Heart left ventricle (tissue), 16 donors: ENCODE measurements around the gene GNG10. TPM values are rescaled to one million over a fixed set of nuclear protein-coding genes. Genes with fewer than 3 reads are reported as not detected.

Experiments used
- ATAC-seq, 4 donors: fragments of 200-7000 bp; cut with Tn5 transposase; one replicate each; pipeline ENCODE4 v1.9.1; 2020 to 2022; ENCODE audit warnings: moderate library complexity in 4 of 4, mild to moderate bottlenecking in 3 of 4, moderate number of reproducible peaks in 1 of 4
- DNase-seq, 5 donors: peaks; one replicate each; pipeline ENCODE4 v3.0.0-alpha.2; 2020
- H3K27ac ChIP-seq, 12 donors: fragments of 200-600 bp; sonication (generic) in 4 of 12; one replicate each; pipeline versions ENCODE4 v1.5.0 to v1.8.0; 2016 to 2022; ENCODE audit warnings: mild to moderate bottlenecking in 2 of 12
- H3K27me3 ChIP-seq, 9 donors: fragments of 200-600 bp; sonication (generic) in 2 of 9; one replicate each; pipeline versions ENCODE4 v1.5.1 to v1.8.0; 2016 to 2022; ENCODE audit warnings: mild to moderate bottlenecking in 3 of 9
- H3K36me3 ChIP-seq, 9 donors: fragments of 200-600 bp; sonication (generic) in 2 of 9; one replicate each; pipeline versions ENCODE4 v1.5.0 to v1.8.0; 2018 to 2022; ENCODE audit warnings: mild to moderate bottlenecking in 2 of 9
- H3K4me1 ChIP-seq, 12 donors: fragments of 200-600 bp; sonication (generic) in 4 of 12; one replicate each; pipeline versions ENCODE4 v1.5.0 to v1.8.0; 2016 to 2022; ENCODE audit warnings: mild to moderate bottlenecking in 3 of 12
- H3K4me3 ChIP-seq, 12 donors: fragments of 200-600 bp; sonication (generic) in 4 of 12; one replicate each; pipeline versions ENCODE4 v1.5.0 to v1.8.0; 2017 to 2022; ENCODE audit warnings: mild to moderate bottlenecking in 9 of 12, moderate library complexity in 4 of 12
- H3K9me3 ChIP-seq, 12 donors: fragments of 200-600 bp; sonication (generic) in 4 of 12; one replicate each; pipeline versions ENCODE4 v1.5.0 to v1.8.0; 2016 to 2022; ENCODE audit warnings: mild to moderate bottlenecking in 1 of 12
- POLR2A ChIP-seq, 2 donors: fragments of 450-650 bp; IDR thresholded peaks; one replicate each; pipeline ENCODE4 v1.6.1; 2017; ENCODE audit warnings: antibody characterized with exemption in 2 of 2, mild to moderate bottlenecking in 2 of 2, moderate library complexity in 2 of 2
- WGBS, 4 donors: extraction: QIAGEN DNeasy Blood & Tissue Kit in 2 of 4; methylation state at CpG; one replicate each; pipeline versions ENCODE4 v1.1.5 to v1.1.7; 2013 to 2018; 5-methylcytosine and 5-hydroxymethylcytosine counted together
- intact Hi-C, 10 donors: fragments of 100-400 bp; cut with DNase I; formaldehyde crosslinking; loops; one replicate each; pipeline versions ENCODE4 v1.11.1 to v1.14.2; 2022
- polyA plus RNA-seq, 2 donors: library from polyadenylated mRNA; stranded (reverse); fragments of 200-250 nt; gene quantifications; one replicate each; pipeline ENCODE4 v1.2.3, GENCODE V29; 2013
- total RNA-seq, 9 donors: library from RNA; depleted of rRNA in 2 of 9; stranded (reverse); fragments of >200 nt in 2 of 9; fragmentation: NEBNext Ultra II Directional in 3 of 9; extraction: Animal tissue kit (Norgen Biotek cat#: 25700) in 3 of 9; gene quantifications; one replicate each; pipeline versions ENCODE4 v1.1.0 to v1.2.4, GENCODE V29; 2016 to 2023
- TF ChIP-seq, protein P1 (sequence below), 12 donors: fragments of 200-600 bp; sonication (generic) in 4 of 12; IDR thresholded peaks; one replicate each; pipeline versions ENCODE4 v1.5.0 to v1.8.0; 2018 to 2022; ENCODE audit warnings: antibody characterized with exemption in 12 of 12, mild to moderate bottlenecking in 5 of 12
- donor health status: ischemic (EF 13 %, LVEDD 7.1; RV severe dilation, severe dysfunction).
- donor health status: healthy with polysubstance abuse.
- donor health status: DM: no; HTN: yes; CAD: no.
- donor health status: DM: no; HTN: no; CAD: no.
- donor health status: ischemic (EF 25% LVEDD 6.9; RV normal size, moderate dysfunction).
- donor health status: ischemic (EF 25% LVEDD 5.7; RV mildly dilated, moderate dysfunction).
- donor health status: healthy.
- donor health status: DM: yes; HTN: yes; CAD: no.
- donor health status: ischemic (EF 35%, LVEDD 5.7; RV mildly dilated, moderate dysfunction).
- donor health status: nonischemic (EF 11% LVEDD 7.7; RV severe dilation, severe dysfunction).
- donor health status: DM: yes; HTN: yes; CAD: no.
- donor health status: PGD.
- donor health status: ischemic (EF 29% LVEDD 5.4; RV normal size, mild dysfunction).
- donor health status: nonischemic (EF 23%, LVEDD 6.1; RV moderate dilation, normal function).

The GNG10 gene
- total and polyA plus RNA-seq, 11 donors: 23.9 to 51.5 (median 31.3) TPM

- H3K4me1 ChIP-seq: peaks cover 0 to 11% (median 0%) of the 10 kb centered on the region in 12 donors
- H3K27me3 ChIP-seq: no peaks in the 10 kb centered on the region
- H3K27ac ChIP-seq: no peak overlapping the region
- H3K36me3 ChIP-seq: no peaks in the 10 kb centered on the region
- intact Hi-C loops: no loop called here
- ATAC-seq (peak in 3 of 4 donors; percentile 69 to 86 (median 80)), DNase-seq (peak in 2 of 5 donors; percentile 12 to 21)
- 20 to 34% (median 32%) methylated on average over 2 of the region's 2 CpGs for WGBS, 4 donors
- TF ChIP-seq, protein P1, sequence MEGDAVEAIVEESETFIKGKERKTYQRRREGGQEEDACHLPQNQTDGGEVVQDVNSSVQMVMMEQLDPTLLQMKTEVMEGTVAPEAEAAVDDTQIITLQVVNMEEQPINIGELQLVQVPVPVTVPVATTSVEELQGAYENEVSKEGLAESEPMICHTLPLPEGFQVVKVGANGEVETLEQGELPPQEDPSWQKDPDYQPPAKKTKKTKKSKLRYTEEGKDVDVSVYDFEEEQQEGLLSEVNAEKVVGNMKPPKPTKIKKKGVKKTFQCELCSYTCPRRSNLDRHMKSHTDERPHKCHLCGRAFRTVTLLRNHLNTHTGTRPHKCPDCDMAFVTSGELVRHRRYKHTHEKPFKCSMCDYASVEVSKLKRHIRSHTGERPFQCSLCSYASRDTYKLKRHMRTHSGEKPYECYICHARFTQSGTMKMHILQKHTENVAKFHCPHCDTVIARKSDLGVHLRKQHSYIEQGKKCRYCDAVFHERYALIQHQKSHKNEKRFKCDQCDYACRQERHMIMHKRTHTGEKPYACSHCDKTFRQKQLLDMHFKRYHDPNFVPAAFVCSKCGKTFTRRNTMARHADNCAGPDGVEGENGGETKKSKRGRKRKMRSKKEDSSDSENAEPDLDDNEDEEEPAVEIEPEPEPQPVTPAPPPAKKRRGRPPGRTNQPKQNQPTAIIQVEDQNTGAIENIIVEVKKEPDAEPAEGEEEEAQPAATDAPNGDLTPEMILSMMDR (IDR thresholded peaks at IDR 0.05): peak; percentile 47 to 87 (median 72)
- no peak for TF ChIP-seq POLR2A (IDR thresholded peaks at IDR 0.05)
- H3K9me3 ChIP-seq: no peaks in the 10 kb centered on the region
- no peak overlapping the region for H3K4me3 ChIP-seq
Measured at GRCh38 chr9:111621895-111622480, 39.4 kb upstream of the GNG10 start.

GRCh38 chr9:111622626-111623025 lies 38.8 kb upstream of the GNG10 start:
- peak overlapping the region in 1 of 12 donors; percentile 22 for H3K27ac ChIP-seq
- TF ChIP-seq, protein P1 (IDR thresholded peaks at IDR 0.05): no peak
- no peak for TF ChIP-seq POLR2A (IDR thresholded peaks at IDR 0.05)
- no peaks in the 10 kb centered on the region for H3K9me3 ChIP-seq
- DNase-seq (no peak), ATAC-seq (peak in 2 of 4 donors; percentile 69 to 74)
- peaks cover 0 to 11% (median 0%) of the 10 kb centered on the region in 12 donors for H3K4me1 ChIP-seq
- no peaks in the 10 kb centered on the region for H3K27me3 ChIP-seq
- H3K4me3 ChIP-seq: no peak overlapping the region
- WGBS, 4 donors: 72 to 76% (median 75%) methylated on average over 3 of the region's 3 CpGs
- intact Hi-C loops: no loop called here
- no peaks in the 10 kb centered on the region for H3K36me3 ChIP-seq

DNA sequence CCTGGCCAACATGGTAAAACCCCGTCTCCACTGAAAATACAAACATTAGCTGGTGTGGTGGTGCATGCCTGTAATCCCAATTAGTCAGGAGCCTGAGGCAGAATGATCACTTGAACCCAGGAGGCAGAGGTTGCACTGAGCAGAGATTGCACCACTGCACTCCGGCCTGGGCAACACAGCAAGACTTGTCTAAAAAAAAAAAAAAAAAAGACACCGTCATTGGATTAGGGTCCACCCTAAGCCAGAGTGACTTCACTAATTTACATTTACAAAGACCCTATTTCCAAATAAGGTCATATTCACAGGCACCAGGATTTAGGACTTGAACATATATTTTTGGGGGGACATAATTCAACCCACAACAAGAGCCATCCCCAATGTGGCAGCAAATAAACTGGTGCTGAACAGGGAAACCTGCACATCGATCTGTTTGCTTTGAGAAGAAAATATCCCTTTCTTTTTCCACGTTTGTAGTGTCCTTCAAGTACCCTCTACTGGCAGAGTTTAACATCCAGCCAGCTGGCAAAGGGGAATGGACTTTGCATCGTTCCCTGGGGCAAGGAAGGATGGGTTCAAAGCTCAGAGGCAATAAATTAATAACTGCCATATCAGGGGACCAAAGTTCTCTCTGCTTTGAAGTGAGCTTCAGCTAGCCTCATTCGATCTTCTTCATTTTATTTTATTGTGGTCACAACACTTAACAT lies 34.0 kb upstream of the GNG10 start:
- no peak overlapping the region for H3K27ac ChIP-seq
- DNase-seq (no peak), ATAC-seq (no peak)
- H3K27me3 ChIP-seq: no peaks in the 10 kb centered on the region
- H3K9me3 ChIP-seq: no peaks in the 10 kb centered on the region
- peaks cover 0 to 24% (median 12%) of the 10 kb centered on the region in 12 donors for H3K4me1 ChIP-seq
- no peak overlapping the region for H3K4me3 ChIP-seq
- H3K36me3 ChIP-seq: no peaks in the 10 kb centered on the region
- intact Hi-C loops: no loop called here
- 61 to 70% (median 67%) methylated on average over 7 of the region's 7 CpGs for WGBS, 4 donors
- TF ChIP-seq, protein P1 (IDR thresholded peaks at IDR 0.05): no peak
- no peak for TF ChIP-seq POLR2A (IDR thresholded peaks at IDR 0.05)

DNA sequence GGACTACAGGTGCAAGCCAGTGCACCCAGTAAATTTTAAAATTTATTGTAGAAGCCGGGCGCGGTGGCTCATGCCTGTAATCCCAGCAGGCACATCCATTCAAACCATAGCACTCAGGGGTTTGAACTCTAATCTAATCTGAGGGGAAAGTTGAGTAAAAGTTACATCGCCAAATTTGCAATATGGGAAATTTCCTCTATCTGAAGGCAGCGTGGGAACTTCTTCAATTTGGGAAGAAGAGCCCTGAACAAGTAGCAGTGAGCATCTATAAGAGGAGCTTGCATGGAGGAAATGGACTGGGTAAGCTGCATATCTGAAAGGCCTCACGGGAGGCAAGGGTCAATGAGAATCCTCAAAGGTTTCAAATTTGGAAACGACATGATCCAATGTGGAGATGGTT lies 33.0 kb upstream of the GNG10 start:
- Histone ChIP-seq H3K4me1 (peaks cover 0 to 26% (median 19%) of the 10 kb centered on the region in 12 donors), H3K4me3 (no peak overlapping the region), H3K9me3 (no peaks in the 10 kb centered on the region), H3K27me3 (no peaks in the 10 kb centered on the region), H3K27ac (no peak overlapping the region), H3K36me3 (no peaks in the 10 kb centered on the region)
- DNase-seq: no peak
- no peak for TF ChIP-seq POLR2A (IDR thresholded peaks at IDR 0.05)
- TF ChIP-seq, protein P1 (IDR thresholded peaks at IDR 0.05): no peak
- no peak for ATAC-seq
- intact Hi-C loops: no loop called here
- 77 to 93% (median 81%) methylated on average over 7 of the region's 7 CpGs for WGBS, 4 donors
